ENCODE results near the gene CNTROB.

The CNTROB gene, protein sequence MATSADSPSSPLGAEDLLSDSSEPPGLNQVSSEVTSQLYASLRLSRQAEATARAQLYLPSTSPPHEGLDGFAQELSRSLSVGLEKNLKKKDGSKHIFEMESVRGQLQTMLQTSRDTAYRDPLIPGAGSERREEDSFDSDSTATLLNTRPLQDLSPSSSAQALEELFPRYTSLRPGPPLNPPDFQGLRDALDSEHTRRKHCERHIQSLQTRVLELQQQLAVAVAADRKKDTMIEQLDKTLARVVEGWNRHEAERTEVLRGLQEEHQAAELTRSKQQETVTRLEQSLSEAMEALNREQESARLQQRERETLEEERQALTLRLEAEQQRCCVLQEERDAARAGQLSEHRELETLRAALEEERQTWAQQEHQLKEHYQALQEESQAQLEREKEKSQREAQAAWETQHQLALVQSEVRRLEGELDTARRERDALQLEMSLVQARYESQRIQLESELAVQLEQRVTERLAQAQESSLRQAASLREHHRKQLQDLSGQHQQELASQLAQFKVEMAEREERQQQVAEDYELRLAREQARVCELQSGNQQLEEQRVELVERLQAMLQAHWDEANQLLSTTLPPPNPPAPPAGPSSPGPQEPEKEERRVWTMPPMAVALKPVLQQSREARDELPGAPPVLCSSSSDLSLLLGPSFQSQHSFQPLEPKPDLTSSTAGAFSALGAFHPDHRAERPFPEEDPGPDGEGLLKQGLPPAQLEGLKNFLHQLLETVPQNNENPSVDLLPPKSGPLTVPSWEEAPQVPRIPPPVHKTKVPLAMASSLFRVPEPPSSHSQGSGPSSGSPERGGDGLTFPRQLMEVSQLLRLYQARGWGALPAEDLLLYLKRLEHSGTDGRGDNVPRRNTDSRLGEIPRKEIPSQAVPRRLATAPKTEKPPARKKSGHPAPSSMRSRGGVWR

DNA sequence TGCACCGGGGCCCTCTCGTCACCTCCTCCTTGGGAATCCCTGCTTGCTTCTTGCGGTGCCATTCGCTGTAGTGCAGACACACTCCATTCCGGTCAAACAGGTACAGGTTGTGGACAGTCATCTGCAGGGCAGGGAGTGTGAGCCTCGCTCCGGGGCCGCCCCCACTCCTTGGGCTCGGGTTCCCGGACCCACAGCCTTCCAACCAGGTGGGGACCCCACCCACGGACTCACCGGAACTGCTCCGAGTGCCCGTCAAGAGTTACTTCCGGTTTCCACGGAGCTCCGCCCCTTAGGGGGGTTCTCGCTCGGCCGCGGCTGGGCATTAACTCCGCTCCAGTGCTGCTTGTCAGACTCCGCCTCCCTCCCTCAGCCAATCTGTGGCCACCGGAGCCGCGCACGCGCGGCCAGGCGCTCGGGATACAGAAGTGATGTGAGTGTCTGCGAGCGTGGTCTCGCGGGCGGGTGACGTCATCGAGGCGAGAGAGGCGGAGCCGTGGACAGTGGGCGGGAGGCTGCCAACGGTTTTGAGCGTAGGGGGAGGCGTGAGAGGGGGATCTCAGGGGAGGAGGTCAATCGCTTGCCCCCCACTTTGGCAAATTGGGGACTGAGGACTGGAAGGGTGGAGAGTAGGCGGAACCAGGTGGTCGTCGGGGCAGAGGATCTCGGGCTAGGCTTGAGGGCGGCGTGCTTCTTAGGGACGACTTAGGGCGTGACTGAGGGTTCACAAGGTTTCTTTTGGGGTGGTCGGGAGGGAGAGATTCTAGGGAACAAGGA, at the start of gene CNTROB, which contains the start of gene TRAPPC1:
TSS of gene CNTROB (plus strand) at position 498 of the 774 bp plus-strand sequence. CDS start 874 bp downstream, outside the sequence.
TSS of gene TRAPPC1 (minus strand) at position 238 of the 774 bp plus-strand sequence. CDS start at position 121, 117 bp downstream.
- in situ Hi-C loops (cut with HindIII; ENCODE audit: low sequenced_read_pairs), result loop anchor here (5.0 kb wide), 2 partner anchors 40 to 75 kb away; no protein-coding TSS in a partner anchor

DNA sequence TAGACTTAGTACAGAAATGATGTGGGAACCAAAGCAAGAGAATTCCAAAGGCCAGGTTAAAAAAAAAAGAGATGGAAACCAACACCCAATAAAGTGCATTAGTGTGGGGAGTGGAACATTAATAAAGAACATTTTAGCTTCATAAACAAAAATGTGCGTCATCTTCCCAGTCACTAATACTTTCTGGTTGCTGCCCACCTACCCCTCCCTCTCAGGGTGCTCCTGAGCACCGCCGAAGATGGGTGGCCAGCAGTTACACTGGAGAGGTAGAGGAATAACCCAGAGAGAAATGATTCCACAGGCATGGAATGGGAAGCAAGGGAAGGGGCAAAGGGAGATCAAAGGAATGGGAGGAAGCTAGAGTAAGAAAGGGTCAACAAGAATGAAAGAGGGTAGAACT, 49.4 kb upstream of the CNTROB start:
- in situ Hi-C loops (cut with HindIII; ENCODE audit: low sequenced_read_pairs), result no loop called here

DNA sequence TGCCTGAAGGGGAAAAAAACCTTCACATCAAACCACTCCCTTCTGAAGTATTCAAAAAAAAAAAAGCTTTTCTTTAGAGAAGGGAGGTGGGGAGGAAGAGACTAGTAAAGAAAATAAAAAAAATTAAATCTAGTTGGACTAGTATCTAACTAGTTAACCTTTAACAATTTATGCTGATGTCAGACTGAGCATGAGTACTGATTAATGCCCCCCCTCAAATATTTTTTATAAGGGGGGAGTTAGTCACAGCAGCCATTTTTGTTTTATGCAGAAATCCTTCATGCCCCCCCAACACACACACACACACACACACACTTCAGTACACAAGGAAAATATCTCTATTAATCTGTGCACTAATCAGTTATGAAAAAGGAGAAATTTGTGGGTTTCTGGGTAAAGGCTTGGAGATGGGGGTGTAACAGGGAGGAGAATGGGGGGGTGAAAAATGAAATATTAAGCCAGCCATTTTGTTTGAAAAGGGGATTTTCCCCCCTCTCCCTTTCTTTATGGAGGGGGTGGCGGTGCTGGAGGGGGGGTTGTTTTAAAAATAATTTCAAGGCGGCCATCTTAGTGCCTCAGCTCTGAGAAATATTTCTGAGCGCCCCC, 48.1 kb upstream of the CNTROB start:
- in situ Hi-C loops (cut with HindIII; ENCODE audit: low sequenced_read_pairs), result no loop called here

DNA sequence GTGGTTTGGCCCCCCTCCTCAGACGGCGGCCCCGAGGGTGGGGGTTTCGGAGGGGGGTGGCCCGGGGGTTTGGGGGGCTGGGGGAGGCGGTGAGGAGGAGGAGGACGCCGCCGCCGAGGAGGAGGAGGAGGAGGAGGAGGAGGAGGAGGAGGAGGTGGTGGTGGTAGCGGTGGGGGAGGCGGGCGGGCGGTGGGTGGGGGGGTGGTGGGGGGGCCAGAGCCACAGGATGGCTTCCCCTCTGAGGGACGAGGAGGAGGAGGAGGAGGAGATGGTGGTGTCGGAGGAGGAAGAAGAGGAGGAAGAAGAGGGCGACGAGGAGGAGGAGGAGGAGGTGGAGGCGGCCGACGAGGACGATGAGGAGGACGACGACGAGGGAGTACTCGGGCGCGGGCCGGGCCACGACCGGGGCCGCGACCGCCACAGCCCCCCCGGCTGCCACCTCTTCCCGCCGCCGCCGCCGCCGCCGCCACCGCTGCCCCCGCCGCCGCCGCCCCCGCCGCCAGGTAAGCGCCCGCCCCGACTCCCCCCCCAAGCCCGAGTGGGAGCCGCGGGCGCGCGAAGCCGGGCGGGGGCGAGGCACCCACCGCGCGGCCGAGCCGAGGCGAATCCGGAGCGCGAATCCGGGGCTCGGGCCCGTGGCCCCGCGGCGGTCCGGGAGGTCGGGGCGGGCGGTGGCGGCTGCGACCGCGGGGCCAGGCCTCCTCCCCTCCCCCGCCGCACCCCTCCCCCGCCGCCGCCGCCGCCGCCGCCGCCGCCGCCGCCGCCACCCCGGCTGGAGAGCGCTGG, 47.2 kb upstream of the CNTROB start:
- in situ Hi-C loops (cut with HindIII; ENCODE audit: low sequenced_read_pairs), result no loop called here

DNA sequence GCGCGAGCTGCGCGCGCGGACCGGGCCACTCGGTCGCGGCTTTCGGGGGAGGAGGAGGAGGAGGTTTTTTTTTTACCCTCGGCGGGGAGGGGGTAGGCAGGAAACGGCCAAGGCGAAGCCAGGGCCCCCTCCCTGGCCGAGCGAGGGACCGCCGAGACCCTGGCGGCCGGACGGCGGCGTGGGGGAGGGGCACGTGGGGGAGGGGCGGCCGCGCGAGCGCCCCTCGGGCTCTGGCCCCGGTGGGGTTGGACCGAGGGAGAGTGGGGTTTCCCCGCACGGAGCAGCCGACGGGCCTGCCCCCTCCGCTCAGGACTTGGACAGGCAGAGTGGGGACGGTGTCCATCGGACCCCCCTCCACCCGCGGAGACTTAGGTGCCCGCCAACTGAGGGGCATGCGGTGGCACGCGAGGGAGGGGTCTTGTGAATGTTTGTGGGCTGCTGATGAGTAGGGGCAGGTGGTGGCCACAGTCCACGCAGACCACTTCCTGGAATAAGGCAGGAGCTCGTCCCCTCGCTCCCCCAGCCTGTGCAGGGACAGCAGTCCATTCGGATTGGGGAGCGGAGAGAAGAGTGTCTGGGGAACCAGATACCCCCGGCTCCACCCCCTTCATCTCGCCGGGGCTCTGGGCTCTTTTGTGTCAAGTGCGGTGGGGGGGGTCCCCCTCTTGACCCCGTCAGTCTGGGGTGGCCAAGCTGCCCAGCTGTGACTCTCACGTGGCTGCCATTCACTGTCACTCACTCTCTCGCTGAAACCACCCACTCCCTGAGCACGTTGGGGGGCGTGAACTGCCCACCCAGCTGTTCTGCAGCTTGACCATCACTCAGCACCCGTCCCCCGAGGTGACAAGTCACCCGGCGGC, 46.4 kb upstream of the CNTROB start:
- in situ Hi-C loops (cut with HindIII; ENCODE audit: low sequenced_read_pairs), result no loop called here

DNA sequence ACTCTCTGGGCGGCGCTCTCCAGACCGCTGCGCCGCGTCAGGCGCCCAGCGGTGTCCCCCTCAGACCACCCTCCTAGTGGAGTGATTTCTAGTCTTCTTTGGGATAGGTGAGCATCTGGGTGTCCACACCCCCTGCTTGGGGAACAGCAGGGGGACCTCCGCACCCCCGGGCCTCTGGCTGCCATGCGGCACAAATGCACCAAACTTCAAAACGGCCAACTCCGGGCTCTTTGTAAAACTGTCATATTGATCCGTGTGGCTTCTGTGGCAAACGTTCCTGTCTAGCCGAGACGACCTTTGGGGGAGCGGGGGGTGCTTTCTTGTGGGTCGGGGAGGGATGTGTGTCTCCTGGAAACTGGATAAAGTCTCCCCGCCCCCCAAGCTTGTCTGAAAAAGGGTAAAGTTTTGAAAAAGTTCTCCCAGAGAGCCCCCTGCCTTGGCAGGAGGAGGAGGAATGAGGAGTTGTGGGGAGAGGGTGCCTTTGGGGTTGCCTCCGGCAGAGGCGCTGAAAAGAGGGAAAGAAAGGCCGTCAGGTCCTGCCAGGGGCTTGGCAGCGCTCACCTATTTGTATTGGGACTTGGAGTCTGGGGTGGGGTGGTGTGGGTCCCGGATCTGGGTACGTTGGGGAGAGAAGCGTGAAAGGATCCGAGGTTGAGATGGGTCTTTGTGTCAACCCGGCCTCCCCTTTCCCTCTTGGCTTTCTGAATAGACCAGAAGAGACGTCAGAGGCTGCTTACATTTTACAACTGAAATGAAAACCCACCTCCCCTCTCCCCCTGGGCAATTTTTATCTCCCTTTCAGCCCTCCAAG, 45.6 kb upstream of the CNTROB start:
- in situ Hi-C loops (cut with HindIII; ENCODE audit: low sequenced_read_pairs), result no loop called here

DNA sequence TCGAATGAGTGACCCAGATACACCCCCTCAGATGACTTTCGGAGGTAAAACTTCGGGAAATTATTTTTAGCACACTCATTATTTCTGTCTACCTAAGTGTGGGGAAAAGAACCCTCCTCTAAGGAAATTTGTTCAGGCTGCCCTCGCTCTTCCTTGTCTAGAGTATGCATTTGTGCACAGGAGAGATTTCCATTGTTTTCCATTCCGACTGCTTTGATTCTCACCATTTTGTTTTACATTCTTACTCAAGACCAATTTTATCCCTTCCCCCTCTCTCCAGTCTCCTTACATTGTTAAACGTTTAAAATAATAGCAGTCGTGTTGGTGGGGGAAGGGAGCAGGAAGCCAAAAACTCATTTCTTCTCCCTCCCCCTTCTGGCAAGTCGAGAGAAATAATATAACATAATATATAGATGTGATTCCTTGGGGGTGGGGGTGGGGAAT, 44.9 kb upstream of the CNTROB start:
- in situ Hi-C loops (cut with HindIII; ENCODE audit: low sequenced_read_pairs), result no loop called here

DNA sequence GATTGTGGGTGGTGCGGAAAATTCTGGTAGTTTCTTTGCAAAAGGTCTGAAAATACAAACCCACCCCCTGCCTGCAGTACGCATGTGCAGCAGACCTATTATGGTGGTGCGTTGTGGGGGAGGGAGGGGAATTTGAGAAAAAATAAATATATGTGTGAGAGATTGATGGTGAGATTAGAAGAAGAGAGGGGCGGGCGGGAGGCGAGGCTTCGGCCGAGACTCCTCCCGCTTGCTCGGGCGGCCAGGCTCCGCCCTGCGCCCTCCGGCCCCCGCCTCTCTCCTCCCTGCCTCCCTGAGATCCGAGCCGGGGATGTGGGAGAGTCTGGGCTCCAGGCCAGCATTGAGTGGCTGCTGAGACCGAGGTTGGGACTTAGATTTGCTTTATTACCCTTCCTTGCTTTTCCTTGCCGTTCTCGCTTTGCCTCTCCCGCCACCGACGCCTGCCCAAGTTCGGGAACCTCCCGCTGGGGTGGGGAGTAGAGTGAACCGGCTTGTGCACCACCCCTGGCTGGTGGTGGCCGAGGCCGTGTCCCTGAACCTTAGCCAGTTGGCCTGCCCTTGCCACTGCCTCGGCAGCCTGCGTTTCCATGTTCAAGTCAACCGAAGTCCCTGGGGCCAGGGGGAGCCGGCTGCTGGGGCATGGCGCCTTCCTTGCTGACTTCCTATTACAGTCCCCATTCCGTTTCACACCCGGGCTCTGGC, 44.4 kb upstream of the CNTROB start:
- in situ Hi-C loops (cut with HindIII; ENCODE audit: low sequenced_read_pairs), result no loop called here

DNA sequence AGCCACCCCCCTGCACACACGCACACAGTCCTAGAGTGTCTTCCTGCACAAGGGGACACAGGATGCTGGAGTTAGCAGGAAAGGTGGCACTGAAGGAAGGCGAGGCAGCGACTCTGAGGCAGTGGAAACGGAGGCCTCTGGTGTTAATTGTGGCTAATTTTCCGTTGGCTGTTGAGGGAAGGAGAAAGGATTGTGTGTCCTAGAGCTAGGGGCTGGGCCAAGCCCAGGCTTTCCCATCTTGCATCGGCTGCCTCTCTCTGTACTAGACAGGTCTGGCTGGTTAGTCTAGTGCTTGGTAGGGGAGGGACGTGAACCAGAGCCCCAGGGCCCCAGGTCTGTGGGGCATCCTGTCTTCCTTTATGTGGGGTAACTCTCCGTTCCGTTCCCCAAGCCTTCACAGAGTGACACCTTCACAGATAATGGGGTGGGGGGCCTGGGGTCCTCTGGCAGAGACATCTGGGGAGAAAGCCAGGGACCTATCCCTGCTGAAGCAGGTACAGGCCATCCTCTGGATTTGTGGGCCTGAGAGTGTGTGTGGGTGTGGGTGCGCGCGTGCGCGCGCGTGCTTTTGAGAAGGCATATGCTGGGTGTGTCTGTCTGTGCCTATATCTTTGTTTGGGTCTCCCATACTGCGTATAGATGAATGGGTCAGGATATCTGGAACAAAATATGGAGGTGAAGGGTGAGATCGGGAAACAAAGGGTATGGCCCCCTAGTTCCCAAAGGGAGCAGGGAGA, 43.7 kb upstream of the CNTROB start, which contains the start of gene CHD3:
TSS of gene CHD3 (plus strand) at position 606 of the 737 bp plus-strand sequence. CDS start 212 bp downstream, outside the sequence.
- in situ Hi-C loops (cut with HindIII; ENCODE audit: low sequenced_read_pairs), result no loop called here

DNA sequence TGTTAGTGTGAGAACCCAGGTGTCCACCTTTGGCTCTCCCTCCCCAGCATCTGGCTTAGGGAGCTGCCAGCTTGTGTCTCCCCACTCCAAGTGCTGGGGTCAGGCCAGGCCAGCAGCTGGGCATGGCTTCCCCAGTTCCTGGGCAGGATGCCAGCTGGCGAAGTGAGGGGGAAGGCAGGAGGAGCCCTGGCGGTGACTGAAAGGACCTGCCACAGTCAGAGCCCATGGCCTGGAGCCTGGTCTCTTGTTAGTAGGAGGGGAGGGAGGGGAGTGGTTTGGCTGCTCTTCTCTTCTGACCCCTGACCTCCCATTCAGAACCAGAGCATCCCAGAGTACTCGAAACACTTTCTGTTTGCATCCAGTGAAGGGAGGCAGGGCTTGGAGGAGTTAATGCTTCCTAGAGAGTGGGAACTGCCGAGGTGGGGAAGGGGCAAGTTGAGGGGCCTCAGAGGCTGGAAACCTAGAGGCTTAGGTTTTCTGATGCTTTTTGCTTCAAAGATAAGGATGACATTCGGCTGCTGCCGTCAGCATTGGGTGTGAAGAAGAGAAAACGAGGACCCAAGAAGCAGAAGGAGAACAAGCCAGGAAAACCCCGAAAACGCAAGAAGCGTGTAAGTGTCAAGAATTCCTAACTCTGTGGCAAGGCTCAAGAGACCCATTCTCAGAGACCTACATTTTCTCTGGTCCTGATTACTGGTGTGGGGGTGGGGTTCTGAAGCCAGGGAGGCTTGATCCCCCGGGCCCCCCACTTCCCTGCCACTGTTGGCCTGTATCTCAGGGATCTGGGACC, 42.6 kb upstream of the CNTROB start:
- in situ Hi-C loops (cut with HindIII; ENCODE audit: low sequenced_read_pairs), result no loop called here

DNA sequence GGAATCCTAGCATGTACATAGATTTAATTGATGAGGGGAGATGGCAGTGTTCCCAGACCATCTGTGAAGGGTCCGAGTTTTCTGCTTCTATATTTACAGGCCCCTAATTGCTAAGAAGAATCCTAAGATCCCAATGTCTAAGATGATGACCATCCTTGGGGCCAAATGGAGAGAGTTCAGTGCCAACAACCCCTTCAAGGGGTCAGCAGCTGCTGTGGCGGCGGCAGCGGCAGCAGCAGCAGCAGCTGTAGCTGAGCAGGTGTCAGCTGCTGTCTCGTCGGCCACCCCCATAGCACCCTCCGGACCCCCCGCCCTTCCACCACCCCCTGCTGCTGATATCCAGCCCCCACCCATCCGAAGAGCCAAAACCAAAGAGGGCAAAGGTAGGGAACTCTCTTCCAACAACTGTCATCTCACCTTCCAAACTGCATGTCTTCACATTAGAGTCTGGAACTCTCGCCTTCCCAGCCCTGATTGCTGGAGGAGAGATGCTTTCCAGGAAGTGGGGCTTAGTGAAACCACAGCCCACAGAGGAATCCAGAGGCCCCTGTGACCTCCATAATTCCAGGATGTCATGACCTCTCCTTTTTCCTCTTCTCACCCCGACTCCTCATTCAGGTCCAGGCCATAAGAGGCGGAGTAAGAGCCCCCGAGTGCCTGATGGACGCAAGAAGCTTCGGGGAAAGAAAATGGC, 38.7 kb upstream of the CNTROB start:
- in situ Hi-C loops (cut with HindIII; ENCODE audit: low sequenced_read_pairs), result no loop called here

DNA sequence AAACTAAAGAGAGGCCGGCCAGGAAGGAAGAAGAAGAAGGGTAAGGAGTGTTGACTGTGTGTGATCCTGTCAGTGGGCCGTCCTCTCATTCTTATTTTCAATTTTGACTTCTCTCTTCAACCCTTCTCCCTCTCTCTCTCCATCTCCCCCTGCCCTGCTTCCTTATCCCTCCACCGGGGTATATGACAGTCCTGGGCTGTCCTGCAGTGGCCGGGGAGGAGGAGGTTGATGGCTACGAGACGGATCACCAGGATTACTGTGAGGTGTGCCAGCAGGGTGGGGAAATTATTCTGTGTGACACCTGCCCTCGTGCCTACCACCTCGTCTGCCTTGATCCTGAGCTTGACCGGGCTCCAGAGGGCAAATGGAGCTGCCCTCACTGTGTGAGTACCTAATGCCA, 37.8 kb upstream of the CNTROB start:
- in situ Hi-C loops (cut with HindIII; ENCODE audit: low sequenced_read_pairs), result no loop called here

DNA sequence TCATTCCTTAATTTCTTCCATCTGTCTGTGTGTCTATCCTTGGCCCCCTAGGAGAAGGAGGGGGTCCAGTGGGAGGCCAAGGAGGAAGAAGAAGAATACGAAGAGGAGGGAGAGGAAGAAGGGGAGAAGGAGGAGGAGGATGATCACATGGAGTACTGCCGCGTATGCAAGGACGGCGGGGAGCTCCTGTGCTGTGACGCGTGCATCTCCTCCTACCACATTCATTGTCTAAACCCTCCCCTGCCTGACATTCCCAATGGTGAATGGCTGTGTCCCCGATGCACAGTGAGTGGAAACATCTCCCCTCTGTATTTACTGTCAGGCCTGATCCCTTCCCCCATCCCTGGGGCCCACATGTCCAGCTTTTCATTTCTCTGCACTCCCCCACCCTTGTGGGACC, 37.1 kb upstream of the CNTROB start:
- in situ Hi-C loops (cut with HindIII; ENCODE audit: low sequenced_read_pairs), result no loop called here

DNA sequence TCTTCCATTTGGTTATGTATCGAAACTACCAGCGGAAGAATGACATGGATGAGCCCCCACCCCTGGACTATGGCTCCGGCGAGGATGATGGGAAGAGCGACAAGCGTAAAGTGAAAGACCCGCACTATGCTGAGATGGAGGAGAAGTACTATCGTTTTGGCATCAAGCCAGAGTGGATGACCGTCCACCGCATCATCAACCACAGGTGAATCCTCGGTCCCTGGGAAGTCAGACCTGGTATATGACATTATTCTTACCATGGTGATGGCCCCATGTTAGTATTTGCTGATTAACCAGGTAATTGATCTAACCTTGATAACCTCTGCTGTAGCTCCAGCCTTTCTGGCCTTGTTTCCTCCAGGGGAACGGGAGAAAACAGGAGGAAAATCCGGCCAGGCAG, 34.9 kb upstream of the CNTROB start:
- in situ Hi-C loops (cut with HindIII; ENCODE audit: low sequenced_read_pairs), result no loop called here

DNA sequence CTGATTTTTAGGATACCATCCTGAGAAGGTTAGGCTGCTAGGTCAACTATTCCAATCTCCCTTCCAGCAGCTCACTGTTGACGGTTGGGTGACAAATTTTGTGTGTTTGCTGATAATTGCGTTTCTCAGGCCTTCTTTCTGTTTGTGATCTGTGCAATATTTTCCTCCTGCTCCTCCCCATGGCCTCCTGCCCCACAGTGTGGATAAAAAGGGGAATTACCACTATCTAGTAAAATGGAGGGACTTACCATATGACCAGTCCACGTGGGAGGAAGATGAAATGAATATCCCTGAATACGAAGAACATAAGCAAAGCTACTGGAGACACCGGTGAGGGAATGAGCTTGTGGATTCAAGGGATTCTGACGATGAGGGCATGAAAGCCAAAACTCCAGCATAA, 34.2 kb upstream of the CNTROB start:
- in situ Hi-C loops (cut with HindIII; ENCODE audit: low sequenced_read_pairs), result no loop called here
